H1 (cell line): ENCODE measurements around the gene P2RX6. TPM values are rescaled to one million over a fixed set of nuclear protein-coding genes. Genes with fewer than 3 reads are reported as not detected.

Source experiments
- CTCF ChIA-PET: fragments of 300-600 bp; sonication (Branson Sonifier 250); formaldehyde crosslinking; loops from one replicate; lab custom pipeline; 2021; ENCODE audit not compliant: partially characterized antibody; lab: Charles Lee
- POLR2A ChIA-PET: fragments of 300-600 bp; sonication (Branson Sonifier 250); formaldehyde crosslinking; loops from one replicate; lab custom pipeline; 2021; ENCODE audit warnings: inconsistent platforms; ENCODE audit not compliant: partially characterized antibody; lab: Charles Lee
- DNase-seq, 2 experiments: peaks; one replicate each; pipeline versions ENCODE4 v3.0.0 to v3.0.0-alpha.2; 2010 to 2022; ENCODE audit warnings: low spot score in 2 of 2, low read depth in 1 of 2, mixed read lengths in 1 of 2
- FAIRE-seq: peaks from 2 replicates; lab custom pipeline; 2011; peaks lifted over from hg19 to GRCh38; lab: Jason Lieb, UNC
- H2AFZ ChIP-seq: 2 replicates; pipeline ENCODE4 v1.8.1; 2012; ENCODE audit warnings: low read length, inconsistent platforms
- H2AK5ac ChIP-seq: 2 replicates; pipeline ENCODE4 v1.6.1; 2013; ENCODE audit warnings: low read depth, low read length
- H2BK120ac ChIP-seq: replicated peaks from 2 replicates; pipeline ENCODE3; 2013; ENCODE audit warnings: low read depth, low read length, inconsistent platforms
- H2BK12ac ChIP-seq: 2 replicates; pipeline ENCODE4 v1.6.1; 2013; ENCODE audit warnings: low read depth, low read length
- H2BK15ac ChIP-seq: 2 replicates; pipeline ENCODE4 v1.6.1; 2013; ENCODE audit warnings: low read length
- H2BK20ac ChIP-seq: 2 replicates; pipeline ENCODE4 v1.6.1; 2013; ENCODE audit warnings: low read length
- H2BK5ac ChIP-seq: 2 replicates; pipeline ENCODE4 v1.6.1; 2013; ENCODE audit warnings: low read depth, low read length
- H3K14ac ChIP-seq: 2 replicates; pipeline ENCODE4 v1.6.1; 2013; ENCODE audit warnings: inconsistent platforms; ENCODE audit not compliant: insufficient read length
- H3K18ac ChIP-seq: 2 replicates; pipeline ENCODE4 v1.6.1; 2013; ENCODE audit warnings: low read length; ENCODE audit errors: extremely low read depth
- H3K23ac ChIP-seq: 2 replicates; pipeline ENCODE4 v1.6.1; 2013; ENCODE audit warnings: inconsistent platforms; ENCODE audit not compliant: insufficient read length
- H3K23me2 ChIP-seq: 2 replicates; pipeline ENCODE4 v1.6.1; 2013; ENCODE audit warnings: low read depth, low read length
- H3K27ac ChIP-seq: 2 replicates; pipeline ENCODE4 v1.6.1; 2011; ENCODE audit warnings: low read depth, low read length, inconsistent platforms
- H3K27me3 ChIP-seq, 4 experiments: replicated peaks in 1 of 4; 1 replicate in 1 of 4; 2 replicates in 3 of 4; pipeline versions ENCODE4 v1.6.1 to v1.8.1; 2011 to 2013; ENCODE audit warnings: low read length in 3 of 4, mild to moderate bottlenecking in 3 of 4, inconsistent platforms in 2 of 4, mixed read lengths in 2 of 4, moderate library complexity in 1 of 4; ENCODE audit not compliant: control insufficient read depth in 3 of 4, insufficient read depth in 3 of 4; ENCODE audit errors: extremely low read depth in 1 of 4
- H3K36me3 ChIP-seq, 4 experiments: 2 replicates each; pipeline versions ENCODE4 v1.6.1 to v1.8.1; 2011 to 2013; ENCODE audit warnings: mild to moderate bottlenecking in 4 of 4, low read length in 3 of 4, moderate library complexity in 2 of 4, control low read depth in 1 of 4, inconsistent platforms in 1 of 4; ENCODE audit not compliant: insufficient read depth in 4 of 4, control insufficient read depth in 2 of 4
- H3K4ac ChIP-seq: replicated peaks from 2 replicates; pipeline ENCODE3; 2013; ENCODE audit warnings: low read length, low read depth, mixed read lengths, inconsistent platforms; ENCODE audit not compliant: insufficient read length
- H3K4me1 ChIP-seq, 4 experiments: replicated peaks in 1 of 4; 1 replicate in 1 of 4; 2 replicates in 3 of 4; pipeline versions ENCODE4 v1.6.1 to v1.8.1; 2011 to 2013; ENCODE audit warnings: low read length in 3 of 4, inconsistent platforms in 2 of 4, mixed read lengths in 1 of 4; ENCODE audit not compliant: insufficient read depth in 4 of 4, control insufficient read depth in 3 of 4
- H3K4me2 ChIP-seq, 2 experiments: 2 replicates each; pipeline versions ENCODE4 v1.6.1 to v1.8.1; 2011 to 2013; ENCODE audit warnings: low read depth in 2 of 2, low read length in 2 of 2, control low read depth in 1 of 2, inconsistent platforms in 1 of 2, mild to moderate bottlenecking in 1 of 2; ENCODE audit not compliant: insufficient read depth in 1 of 2
- H3K4me3 ChIP-seq, 4 experiments: fragments of 200-600, 300-600 bp in 1 of 4; sonication (generic), shearing (Covaris generic), sonication (Bioruptor Twin) in 1 of 4; 2 replicates each; pipeline versions ENCODE4 v1.5.1 to v1.8.1; 2011 to 2016; ENCODE audit warnings: low read length in 4 of 4, low read depth in 3 of 4, control low read depth in 2 of 4, inconsistent platforms in 2 of 4, mild to moderate bottlenecking in 2 of 4, mixed read lengths in 1 of 4, moderate library complexity in 1 of 4; ENCODE audit not compliant: insufficient read depth in 2 of 4; ENCODE audit errors: extremely low read depth in 1 of 4
- H3K56ac ChIP-seq: replicated peaks from 2 replicates; pipeline ENCODE3; 2013; ENCODE audit warnings: low read depth, mild to moderate bottlenecking, mixed read lengths, low read length, inconsistent platforms; ENCODE audit not compliant: insufficient read length
- H3K79me1 ChIP-seq: 2 replicates; pipeline ENCODE4 v1.6.1; 2013; ENCODE audit warnings: low read depth, low read length, control low read depth
- H3K79me2 ChIP-seq, 2 experiments: 2 replicates each; pipeline versions ENCODE4 v1.6.1 to v1.8.1; 2012 to 2013; ENCODE audit warnings: low read length in 2 of 2, mild to moderate bottlenecking in 2 of 2, inconsistent platforms in 1 of 2; ENCODE audit not compliant: insufficient read depth in 2 of 2, control insufficient read depth in 1 of 2
- H3K9ac ChIP-seq, 4 experiments: replicated peaks in 1 of 4; 1 replicate in 1 of 4; 2 replicates in 3 of 4; pipeline versions ENCODE4 v1.6.1 to v1.8.1; 2011 to 2013; ENCODE audit warnings: low read depth in 3 of 4, low read length in 3 of 4, control low read depth in 2 of 4, mild to moderate bottlenecking in 2 of 4, moderate library complexity in 2 of 4, inconsistent platforms in 1 of 4; ENCODE audit errors: extremely low read depth in 1 of 4
- H3K9me3 ChIP-seq, 2 experiments: 2 replicates each; pipeline versions ENCODE4 v1.6.1 to v1.8.1; 2012 to 2013; ENCODE audit warnings: mild to moderate bottlenecking in 2 of 2, moderate library complexity in 2 of 2, control low read depth in 1 of 2, inconsistent platforms in 1 of 2, low read depth in 1 of 2, low read length in 1 of 2, mixed read lengths in 1 of 2; ENCODE audit not compliant: insufficient read depth in 2 of 2
- H4K20me1 ChIP-seq, 2 experiments: replicated peaks in 1 of 2; 2 replicates each; pipeline versions ENCODE3 to v1.8.1; 2011 to 2013; ENCODE audit warnings: inconsistent platforms in 2 of 2, low read length in 2 of 2, mild to moderate bottlenecking in 1 of 2; ENCODE audit not compliant: insufficient read depth in 2 of 2, control insufficient read depth in 1 of 2
- H4K5ac ChIP-seq: 2 replicates; pipeline ENCODE4 v1.6.1; 2013; ENCODE audit warnings: low read length, low read depth, mixed read lengths, inconsistent platforms; ENCODE audit not compliant: insufficient read length
- H4K8ac ChIP-seq: 2 replicates; pipeline ENCODE4 v1.8.0; 2013; ENCODE audit warnings: mild to moderate bottlenecking, moderate library complexity, low read length, inconsistent platforms; ENCODE audit not compliant: insufficient read depth; ENCODE audit errors: extremely low read depth
- H4K91ac ChIP-seq: replicated peaks from 2 replicates; pipeline ENCODE3; 2013; ENCODE audit warnings: low read length, mixed read lengths, inconsistent platforms; ENCODE audit not compliant: insufficient read length
- BACH1 ChIP-seq: IDR thresholded peaks from 2 replicates; pipeline ENCODE4 v1.6.1; 2012; ENCODE audit warnings: low read length, improper control_type of control experiment
- CREB1 ChIP-seq: IDR thresholded peaks from 2 replicates; pipeline ENCODE4 v1.6.1; 2012; ENCODE audit warnings: inconsistent platforms
- HDAC2 ChIP-seq, 2 experiments: fragments of 300-600 bp in 1 of 2; sonication (generic) in 1 of 2; IDR thresholded peaks; 2 replicates each; pipeline ENCODE4 v1.6.1; 2011 to 2012; ENCODE audit warnings: low read depth in 2 of 2, low read length in 2 of 2, mild to moderate bottlenecking in 2 of 2, moderate library complexity in 2 of 2, borderline replicate concordance in 1 of 2, inconsistent platforms in 1 of 2
- JUND ChIP-seq: IDR thresholded peaks from 2 replicates; pipeline ENCODE4 v1.6.1; 2011; ENCODE audit warnings: mild to moderate bottlenecking, improper control_type of control experiment, low read length
- KDM1A ChIP-seq: fragments of 200-600, 300-600 bp; sonication (generic); IDR thresholded peaks from 2 replicates; pipeline ENCODE4 v1.7.1; 2016; ENCODE audit warnings: mild to moderate bottlenecking, low read length, borderline replicate concordance
- NRF1 ChIP-seq: IDR thresholded peaks from 2 replicates; pipeline ENCODE4 v1.6.1; 2011; ENCODE audit warnings: mild to moderate bottlenecking, low read depth, low read length, improper control_type of control experiment
- RBBP5 ChIP-seq: IDR thresholded peaks from 2 replicates; pipeline ENCODE4 v1.7.1; 2012; ENCODE audit warnings: low read depth, mild to moderate bottlenecking, inconsistent platforms, low read length, moderate library complexity, borderline replicate concordance
- SP1 ChIP-seq: IDR thresholded peaks from 2 replicates; pipeline ENCODE4 v1.6.1; 2011; ENCODE audit warnings: low read depth, low read length
- WGBS, 2 experiments: shearing (Covaris generic) in 1 of 2; methylation state at CpG; one replicate each; pipeline versions ENCODE4 v1.1.6 to v1.1.7; 2013 to 2015; ENCODE audit warnings: low lambda C conversion rate in 2 of 2, mixed read lengths in 2 of 2, inconsistent platforms in 1 of 2, low coverage in 1 of 2, missing lambda C conversion rate in 1 of 2; ENCODE audit not compliant: insufficient replicate concordance in 2 of 2, insufficient coverage in 1 of 2, insufficient read length in 1 of 2; ENCODE audit errors: extremely low coverage in 1 of 2, missing lambda C conversion rate in 1 of 2; 5-methylcytosine and 5-hydroxymethylcytosine counted together
- polyA plus RNA-seq, 7 experiments: library from polyadenylated mRNA; depleted of rRNA in 3 of 7; stranded (reverse) in 5 of 7; unstranded in 2 of 7; fragments of >200 nt in 5 of 7; fragments of 200-250 nt in 2 of 7; gene quantifications; 1 replicate in 5 of 7; 2 replicates in 1 of 7; 4 replicates in 1 of 7; pipeline versions ENCODE4 v1.2.1 to v1.2.3, GENCODE V29; 2011 to 2013; ENCODE audit warnings: missing spikeins in 2 of 7, mixed read lengths in 2 of 7
- total RNA-seq: library from RNA; stranded (reverse); fragmentation: NEBNext Ultra II Directional; extraction: Animal tissue kit (Norgen Biotek cat#: 25700); gene quantifications from 2 replicates; pipeline ENCODE4 v1.2.1, GENCODE V29; 2021

P2RX6 gene
- total and polyA plus RNA-seq, 2 of the 8 experiments (the other 6 are each of a cell fraction or from before 2014, with no cell fraction given): 0.09 TPM; not detected in 1

- Histone ChIP-seq H4K5ac (no peak overlapping the region), H4K20me1 (no peaks in the 10 kb centered on the region), H2AK5ac (no peak overlapping the region), H2BK12ac (no peak overlapping the region), H2BK20ac (no peak overlapping the region), H3K18ac (no peak overlapping the region), H3K56ac (no peak overlapping the region), H3K23me2 (peaks cover 2% of the 10 kb centered on the region; the same call in 1 of the 2 replicates), H2BK120ac (no peak overlapping the region), H3K4me3 (no peak overlapping the region), H3K9me3 (no peaks in the 10 kb centered on the region), H3K4me2 (no peak overlapping the region), H4K8ac (no peak overlapping the region), H3K79me1 (no peaks in the 10 kb centered on the region), H3K4me1 (peaks cover 0 to 2% (median under 1%) of the 10 kb centered on the region in 4 experiments; a peak in 2 of 7 replicates), H2BK15ac (no peak overlapping the region), H3K27me3 (peaks cover 6 to 14% (median 13%) of the 10 kb centered on the region in 4 experiments), H3K27ac (no peak overlapping the region), H3K79me2 (no peaks in the 10 kb centered on the region), H3K23ac (no peak overlapping the region), H2AFZ (no peak overlapping the region), H2BK5ac (no peak overlapping the region), H3K9ac (no peak overlapping the region), H3K14ac (no peak overlapping the region), H3K36me3 (no peaks in the 10 kb centered on the region), H3K4ac (no peak overlapping the region)
- CTCF ChIA-PET: interaction anchor here (1.2 to 1.4 kb wide), 2 partner anchors 8 to 73 kb away, joined by 3 read pairs; no protein-coding TSS in a partner anchor
- no peak for FAIRE-seq
- DNase-seq: no peak
- WGBS, 2 experiments: 87% methylated on average over 12 of the region's 14 CpGs; no CpG with 5 or more reads in 1 of the 2 experiments
- POLR2A ChIA-PET: interaction anchor here (2.1 kb wide), 1 partner anchor 12 kb away, joined by 5 read pairs; the partner anchor contains the start of gene P2RX6
- no peak for TF ChIP-seq RBBP5
- no peak for TF ChIP-seq KDM1A
- TF ChIP-seq NRF1: no peak
- TF ChIP-seq BACH1: no peak
- TF ChIP-seq SP1: no peak
- no peak for TF ChIP-seq CREB1
- TF ChIP-seq HDAC2 (IDR thresholded peaks at IDR 0.05; ENCODE audit: borderline replicate concordance in 1 of 2, low read depth in 2 of 2, low read length in 2 of 2): no peak
- no peak for TF ChIP-seq JUND
- TF ChIP-seq, all 59 proteins: peak for 0
- no peak overlapping the region for H4K91ac ChIP-seq
Measured at GRCh38 chr22:21026783-21027692, 12.1 kb downstream of the P2RX6 start.
